Subcutaneous abdominal adipose tissue (tissue), 5 donors: Measurements from ENCODE around the gene LSS.
A peak's percentile ranks its signal among the peaks of the same experiment; 100 is the strongest.
"Not testable (repeated sequence)": the region's sequence is repeated elsewhere in the genome, so short reads cannot be mapped to it uniquely, and the experiment has no call there.

Source experiments
- H3K27ac ChIP-seq: one replicate; pipeline ENCODE4 v1.7.0; 2013; ENCODE audit warnings: low read depth, mild to moderate bottlenecking, inconsistent platforms, low read length, moderate library complexity
- H3K27me3 ChIP-seq, 5 donors: one replicate each; pipeline ENCODE4 v1.7.0; 2013; ENCODE audit warnings: low read length in 5 of 5, inconsistent platforms in 1 of 5; ENCODE audit not compliant: control insufficient read depth in 5 of 5, insufficient read depth in 4 of 5
- H3K36me3 ChIP-seq, 5 donors: one replicate each; pipeline ENCODE4 v1.7.0; 2013; ENCODE audit warnings: low read length in 5 of 5; ENCODE audit not compliant: control insufficient read depth in 5 of 5, insufficient read depth in 5 of 5
- H3K4me1 ChIP-seq, 5 donors: one replicate each; pipeline ENCODE4 v1.7.0; 2013; ENCODE audit warnings: low read length in 5 of 5, mild to moderate bottlenecking in 3 of 5, moderate library complexity in 1 of 5; ENCODE audit not compliant: control insufficient read depth in 5 of 5, insufficient read depth in 5 of 5
- H3K4me3 ChIP-seq, 5 donors: one replicate each; pipeline ENCODE4 v1.7.0; 2013; ENCODE audit warnings: low read length in 5 of 5, low read depth in 1 of 5
- H3K9ac ChIP-seq, 5 donors: one replicate each; pipeline ENCODE4 v1.7.0; 2013; ENCODE audit warnings: low read length in 5 of 5, mild to moderate bottlenecking in 4 of 5, moderate library complexity in 3 of 5
- H3K9me3 ChIP-seq, 5 donors: one replicate each; pipeline ENCODE4 v1.7.0; 2013; ENCODE audit warnings: low read length in 5 of 5; ENCODE audit not compliant: control insufficient read depth in 5 of 5
- donor health status: healthy.
- donor health status: healthy.
- donor health status: healthy.
- donor health status: healthy.
- donor health status: healthy.

Gene LSS

GRCh38 chr21:46229923-46230260 lies 1.3 kb upstream of the LSS start:
- peak overlapping the region in 4 of 5 donors; percentile 41 to 63 (median 50) for H3K4me3 ChIP-seq
- H3K9ac ChIP-seq, result peak overlapping the region in 2 of 5 donors; percentile 39 to 56
- peaks cover 2 to 40% (median 33%) of the 10 kb centered on the region in 5 donors for H3K4me1 ChIP-seq
- H3K9me3 ChIP-seq, result no peaks in the 10 kb centered on the region
- H3K36me3 ChIP-seq, result peaks cover 10 to 22% (median 15%) of the 10 kb centered on the region in 5 donors
- H3K27me3 ChIP-seq, result no peaks in the 10 kb centered on the region
- H3K27ac ChIP-seq, result peak overlapping the region; percentile 26

DNA sequence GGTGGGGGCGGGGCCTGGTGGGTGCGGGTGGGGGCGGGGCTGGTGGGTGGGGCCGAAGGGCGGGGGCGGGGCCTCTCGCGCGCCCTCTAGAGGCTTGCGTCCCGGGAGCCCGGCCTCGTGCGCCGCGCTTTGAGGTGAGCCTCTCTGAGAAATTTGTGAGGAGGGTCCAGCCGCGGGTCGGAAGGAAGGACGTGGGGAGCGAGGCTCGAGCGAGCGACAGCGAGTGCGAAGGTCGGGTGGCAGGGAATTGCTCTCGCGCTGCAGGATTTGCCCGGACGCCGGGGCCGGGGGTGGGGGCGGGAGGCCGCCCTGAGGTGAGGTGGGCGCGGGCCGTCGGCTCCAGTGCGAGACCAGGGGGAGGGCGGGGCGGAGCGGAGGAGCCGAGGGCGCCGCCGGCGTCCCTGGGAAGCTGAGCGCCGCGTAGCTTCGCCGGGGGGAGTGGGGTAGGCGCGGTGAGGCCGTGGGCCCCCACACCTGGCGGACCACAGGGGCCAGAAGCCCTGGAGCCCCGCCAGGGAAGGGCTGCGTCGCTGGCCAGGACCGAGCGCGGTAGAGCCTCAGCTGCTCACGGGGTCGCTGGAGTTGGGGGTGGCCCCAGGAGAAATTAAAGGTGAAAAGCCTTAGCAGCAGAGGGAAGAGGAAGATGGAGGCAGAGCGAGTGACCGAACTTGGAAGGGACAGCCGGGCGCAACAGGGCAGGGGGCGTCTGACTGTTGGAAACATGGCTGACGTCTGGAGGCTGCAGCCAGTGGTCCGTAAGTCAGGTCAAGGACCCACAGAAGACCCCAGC lies 754 bp upstream of the LSS start:
- H3K4me1 ChIP-seq, result peaks cover 2 to 44% (median 36%) of the 10 kb centered on the region in 5 donors
- no peaks in the 10 kb centered on the region for H3K9me3 ChIP-seq
- peak overlapping the region in 3 of 5 donors; percentile 39 to 56 (median 51) for H3K9ac ChIP-seq
- H3K27me3 ChIP-seq, result no peaks in the 10 kb centered on the region
- peaks cover 8 to 16% (median 10%) of the 10 kb centered on the region in 5 donors for H3K36me3 ChIP-seq
- peak overlapping the region; percentile 26 for H3K27ac ChIP-seq
- H3K4me3 ChIP-seq, result peak overlapping the region; percentile 41 to 63 (median 50)

DNA sequence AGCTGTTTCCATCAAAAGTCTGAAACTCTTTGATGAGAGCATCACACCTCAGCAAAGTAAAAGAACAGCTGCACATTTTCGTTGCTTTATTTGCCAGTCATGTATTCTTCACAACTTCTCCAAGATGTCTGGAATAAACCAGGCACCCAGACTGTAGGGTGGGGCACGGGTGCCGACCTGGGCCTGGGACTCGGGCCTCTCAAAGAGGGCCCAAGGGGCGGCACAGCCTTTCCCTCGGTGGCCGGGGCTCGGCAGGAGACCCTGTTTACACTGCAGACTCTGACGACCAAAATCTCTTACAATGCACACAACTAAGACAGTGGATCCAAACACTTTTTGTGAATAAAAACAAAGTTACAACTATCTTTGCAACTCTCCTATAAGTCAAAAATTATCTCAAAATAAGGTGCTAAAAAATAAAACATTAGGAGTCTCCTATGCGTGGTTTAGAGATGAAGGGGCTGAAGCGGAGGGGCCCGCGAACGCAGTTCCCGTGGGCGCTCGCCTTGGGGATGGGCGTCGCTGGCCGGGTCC lies 696 bp downstream of the LSS start:
- no peaks in the 10 kb centered on the region for H3K9me3 ChIP-seq

DNA sequence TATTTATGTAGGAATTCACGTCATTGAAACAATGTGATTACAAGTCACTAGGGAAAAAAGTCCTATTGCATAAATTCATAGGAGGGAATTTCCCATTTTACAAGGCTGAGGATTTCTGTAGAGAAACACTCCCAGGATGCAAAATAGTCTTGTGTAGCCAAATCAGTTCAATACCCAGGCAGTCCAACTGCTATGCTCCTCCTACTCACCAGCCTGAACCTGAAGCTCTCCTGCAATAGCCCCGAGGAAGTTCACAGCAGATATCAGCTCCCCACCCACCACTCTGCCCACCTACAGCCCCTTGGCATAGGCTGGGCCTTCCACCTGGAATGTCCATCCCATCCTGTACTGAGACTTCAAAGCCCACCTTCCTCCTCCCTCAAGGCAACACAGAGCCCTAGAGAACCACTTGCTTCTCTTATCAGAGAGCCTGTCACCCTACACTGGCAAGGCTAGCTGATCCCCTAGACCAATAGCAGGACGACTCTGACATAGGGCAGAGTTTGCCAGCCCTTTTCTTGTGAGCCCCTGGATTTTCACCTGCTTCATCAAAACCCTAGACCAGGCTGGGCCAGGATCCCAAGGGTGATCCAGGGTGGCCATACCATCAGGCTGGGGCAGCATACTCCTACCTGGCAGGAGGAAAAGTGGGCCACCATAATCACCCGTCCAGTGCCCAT lies 1.5 kb downstream of the LSS start:
- peaks cover 0 to 14% (median 9%) of the 10 kb centered on the region in 5 donors for H3K36me3 ChIP-seq
- peak overlapping the region; percentile 70 to 86 (median 82) for H3K4me3 ChIP-seq
- H3K9ac ChIP-seq, result peak overlapping the region; percentile 18 to 84 (median 53)
- H3K27me3 ChIP-seq, result no peaks in the 10 kb centered on the region
- H3K9me3 ChIP-seq, result no peaks in the 10 kb centered on the region
- peaks cover 2 to 51% (median 36%) of the 10 kb centered on the region in 5 donors for H3K4me1 ChIP-seq
- H3K27ac ChIP-seq, result peak overlapping the region; percentile 98

More for the DNA sequence above, 696 bp downstream of the LSS start:
- Histone ChIP-seq H3K4me1 (peaks cover 2 to 45% (median 36%) of the 10 kb centered on the region in 5 donors), H3K36me3 (peaks cover 0 to 6% (median 4%) of the 10 kb centered on the region in 5 donors), H3K9ac (peak overlapping the region; percentile 63 to 84 (median 77)), H3K27me3 (no peaks in the 10 kb centered on the region), H3K27ac (peak overlapping the region; percentile 98), H3K4me3 (peak overlapping the region; percentile 70 to 86 (median 82))

GRCh38 chr21:46226146-46226545 lies 2.4 kb downstream of the LSS start:
- H3K4me3 ChIP-seq, result peak overlapping the region in 4 of 5 donors; percentile 14 to 86 (median 34)
- peak overlapping the region; percentile 98 for H3K27ac ChIP-seq
- no peaks in the 10 kb centered on the region for H3K9me3 ChIP-seq
- H3K36me3 ChIP-seq, result peaks cover 0 to 22% (median 18%) of the 10 kb centered on the region in 5 donors
- peak overlapping the region in 4 of 5 donors; percentile 51 to 83 (median 68) for H3K9ac ChIP-seq
- H3K27me3 ChIP-seq, result no peaks in the 10 kb centered on the region
- peaks cover 2 to 51% (median 36%) of the 10 kb centered on the region in 5 donors for H3K4me1 ChIP-seq

- H3K27me3 ChIP-seq, H3K4me3 ChIP-seq, H3K27ac ChIP-seq, H3K9me3 ChIP-seq, H3K9ac ChIP-seq: not testable (repeated sequence)
- Histone ChIP-seq H3K36me3 (peaks cover 0 to 47% (median 42%) of the 10 kb centered on the region in 5 donors), H3K4me1 (peaks cover 2 to 47% (median 30%) of the 10 kb centered on the region in 5 donors)
These were observed 4.9 kb downstream of the LSS start for GRCh38 chr21:46223661-46224060.

DNA sequence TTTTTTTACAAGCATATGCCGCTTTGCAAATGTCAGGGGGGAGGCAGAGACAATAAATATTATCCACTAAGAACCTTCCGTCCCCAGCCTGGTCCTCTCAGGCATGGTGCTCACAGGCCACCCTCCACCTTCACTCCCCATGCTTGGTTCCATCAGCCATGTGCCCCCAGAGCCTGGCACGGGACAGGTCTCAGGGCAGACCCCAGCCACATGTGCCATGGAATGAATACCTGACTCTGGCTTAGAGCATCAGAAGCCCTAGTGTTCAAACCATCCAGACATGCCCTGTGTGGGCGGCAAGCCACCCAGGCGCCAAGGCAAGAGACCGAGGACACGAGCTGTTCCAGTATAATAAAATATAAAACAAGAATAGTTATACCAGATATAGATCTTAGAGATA lies 5.4 kb downstream of the LSS start:
- Histone ChIP-seq H3K27ac (no peak overlapping the region), H3K4me3 (no peak overlapping the region)

DNA sequence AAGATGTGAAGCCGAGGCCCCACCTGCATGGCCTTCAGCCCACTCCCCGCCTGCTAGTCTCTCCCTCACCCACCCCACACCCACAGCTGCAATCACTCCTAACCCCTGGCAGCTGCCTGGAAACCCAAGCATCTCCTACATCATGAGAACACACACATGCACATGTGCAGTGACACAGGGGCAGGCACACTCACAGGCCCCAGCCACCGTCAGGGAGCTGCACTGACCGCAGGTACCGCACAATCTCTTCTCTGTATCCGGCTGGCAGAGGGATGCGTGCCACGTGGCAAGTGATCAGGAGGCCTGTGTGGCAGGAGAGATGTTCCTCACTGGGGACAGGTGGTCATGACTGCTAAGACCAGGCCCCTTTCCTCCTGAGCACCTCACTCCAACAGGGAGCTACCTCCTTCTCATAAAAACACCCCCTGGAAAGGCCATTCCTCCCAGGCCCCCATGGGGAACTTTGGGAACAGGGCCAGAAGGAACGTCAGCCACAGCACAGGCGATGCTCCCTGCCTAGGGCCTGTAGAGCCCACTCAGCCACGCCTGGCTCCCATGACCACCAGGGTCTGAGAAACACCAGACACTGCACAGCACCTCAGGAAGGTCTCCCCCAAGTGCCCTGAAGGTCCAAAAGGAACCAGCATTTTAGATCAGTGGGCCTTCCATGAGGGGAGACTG lies 6.0 kb downstream of the LSS start:
- H3K36me3 ChIP-seq, result peaks cover 0 to 54% (median 48%) of the 10 kb centered on the region in 5 donors
- peaks cover 2 to 39% (median 21%) of the 10 kb centered on the region in 5 donors for H3K4me1 ChIP-seq
- H3K27me3 ChIP-seq, result no peaks in the 10 kb centered on the region
- H3K9me3 ChIP-seq, result no peaks in the 10 kb centered on the region
- peak overlapping the region in 2 of 5 donors; percentile 7 to 52 for H3K9ac ChIP-seq
- H3K4me3 ChIP-seq, result no peak overlapping the region
- H3K27ac ChIP-seq, result no peak overlapping the region

More for the DNA sequence above, 5.4 kb downstream of the LSS start:
- H3K9me3 ChIP-seq, result no peaks in the 10 kb centered on the region
- peaks cover 2 to 46% (median 27%) of the 10 kb centered on the region in 5 donors for H3K4me1 ChIP-seq
- peaks cover 0 to 50% (median 46%) of the 10 kb centered on the region in 5 donors for H3K36me3 ChIP-seq
- H3K27me3 ChIP-seq, result no peaks in the 10 kb centered on the region
- peak overlapping the region in 1 of 5 donors; percentile 52 for H3K9ac ChIP-seq

DNA sequence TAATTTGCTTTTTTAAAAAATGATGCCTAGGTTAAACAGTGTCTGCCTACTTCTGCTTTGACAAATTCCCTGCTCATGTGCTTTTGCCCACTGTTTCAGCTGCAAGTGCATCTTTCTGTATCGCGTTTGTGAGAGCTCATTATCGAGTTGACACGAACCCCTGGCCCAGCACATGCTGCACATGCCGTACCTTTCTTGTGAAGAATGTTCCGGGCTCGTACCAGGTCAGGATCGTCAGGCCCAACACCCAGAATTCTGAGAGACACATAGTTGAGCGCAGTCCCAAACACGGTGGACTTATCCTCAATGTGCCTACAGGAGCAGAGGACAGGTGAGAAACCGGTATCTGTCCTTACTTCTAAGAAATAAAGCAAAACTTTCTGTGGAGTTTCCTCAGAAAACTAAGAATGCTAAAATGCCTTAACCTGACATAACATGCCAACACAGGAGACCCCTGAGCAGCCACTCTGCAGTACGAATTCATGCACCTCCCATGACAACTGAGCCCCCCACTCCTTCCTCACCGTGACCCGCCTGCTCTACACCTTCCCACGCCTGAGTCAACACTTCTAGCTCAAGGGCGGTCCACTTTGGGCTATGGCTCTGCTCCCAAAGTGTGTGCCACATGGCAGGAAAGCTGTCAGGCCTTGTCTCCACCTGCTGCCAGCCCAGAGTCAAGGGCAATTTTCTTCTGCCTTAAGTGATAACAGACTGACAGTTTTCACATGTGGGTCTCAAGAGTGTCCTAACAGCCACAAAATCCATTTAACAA lies 6.7 kb downstream of the LSS start:
- no peak overlapping the region for H3K9ac ChIP-seq

More for the DNA sequence above, 6.7 kb downstream of the LSS start:
- Histone ChIP-seq H3K4me1 (peaks cover 2 to 32% (median 13%) of the 10 kb centered on the region in 5 donors), H3K27ac (no peak overlapping the region), H3K36me3 (peaks cover 0 to 59% (median 52%) of the 10 kb centered on the region in 5 donors), H3K27me3 (no peaks in the 10 kb centered on the region), H3K4me3 (no peak overlapping the region), H3K9me3 (no peaks in the 10 kb centered on the region)
